NCI-H2227 treated with DMSO at 0.1 percent for 48 hours (cell line): Measurements from ENCODE around the gene C1QC.

ENCODE experiments used
- DNase-seq: peaks from one replicate; lab custom pipeline; 2025; lab: John Stamatoyannopoulos, UW

Gene C1QC

GRCh38 chr1:22680726-22681125 lies 37.3 kb downstream of the C1QC start:
- DNase-seq, result no peak

GRCh38 chr1:22681556-22682276 lies 38.3 kb downstream of the C1QC start:
- DNase-seq, result no peak

GRCh38 chr1:22683547-22683946 lies 40.1 kb downstream of the C1QC start:
- no peak for DNase-seq

- DNase-seq, result no peak
Observed at GRCh38 chr1:22685591-22686059, 42.2 kb downstream of the C1QC start.

GRCh38 chr1:22687191-22687590 lies 43.8 kb downstream of the C1QC start:
- no peak for DNase-seq

GRCh38 chr1:22688466-22688865 lies 45.0 kb downstream of the C1QC start:
- DNase-seq, result no peak

- DNase-seq, result no peak
Observed at GRCh38 chr1:22689505-22689904, 46.1 kb downstream of the C1QC start.

- no peak for DNase-seq
Observed at GRCh38 chr1:22691031-22691753, 47.8 kb downstream of the C1QC start.

GRCh38 chr1:22694172-22694571 lies 50.7 kb downstream of the C1QC start:
- DNase-seq, result no peak

- DNase-seq, result no peak
Observed at GRCh38 chr1:22696610-22697009, 53.2 kb downstream of the C1QC start.
